HEK293 (cell line): ENCODE results near the gene CSPG4.
"Not testable (repeated sequence)": the region's sequence is repeated elsewhere in the genome, so short reads cannot be mapped to it uniquely, and the experiment has no call there.

Experiments
- CTCF ChIA-PET: fragments of 350-600 bp; formaldehyde crosslinking; extraction: SDS; loops from one replicate; lab custom pipeline; 2021; ENCODE audit warnings: antibody characterized with exemption; lab: Yijun Ruan, JAX
- POLR2A ChIA-PET: fragments of 300-600 bp; formaldehyde crosslinking; extraction: SDS; loops from one replicate; lab custom pipeline; 2020; ENCODE audit warnings: antibody characterized with exemption, inconsistent platforms; lab: Yijun Ruan, JAX
- H3K27ac ChIP-seq: fragments of 200-500 bp; sonication (Bioruptor generic); 2 replicates; pipeline ENCODE4 v1.5.1; 2014; ENCODE audit warnings: low read depth, low read length, control low read depth, inconsistent platforms; ENCODE audit errors: extremely low read depth
- H3K36me3 ChIP-seq, 2 experiments: fragments of 200-500 bp in 1 of 2; sonication (Bioruptor generic) in 1 of 2; 1 replicate in 1 of 2; 2 replicates in 1 of 2; pipeline ENCODE4 v1.5.1; 2014 to 2017; ENCODE audit warnings: inconsistent platforms in 2 of 2, low read length in 2 of 2; ENCODE audit not compliant: control insufficient read depth in 2 of 2, insufficient read depth in 1 of 2
- H3K4me1 ChIP-seq: fragments of 200-500 bp; sonication (Bioruptor generic); 2 replicates; pipeline ENCODE4 v1.5.1; 2014; ENCODE audit warnings: mild to moderate bottlenecking, low read length, inconsistent platforms; ENCODE audit not compliant: control insufficient read depth, insufficient read depth
- H3K4me3 ChIP-seq: 2 replicates; pipeline ENCODE4 v1.5.1; 2011; ENCODE audit warnings: low read depth, mild to moderate bottlenecking, control low read depth, low read length, moderate library complexity
- H3K9me3 ChIP-seq: fragments of 200-500 bp; sonication (Bioruptor generic); 2 replicates; pipeline ENCODE4 v1.5.1; 2014; ENCODE audit warnings: low read depth, low read length, inconsistent platforms; ENCODE audit not compliant: control insufficient read depth, insufficient read depth
- EGR2 ChIP-seq: fragments of 450-650 bp; formaldehyde crosslinking; IDR thresholded peaks from 2 replicates; pipeline ENCODE4 v1.5.1; 2016; ENCODE audit warnings: low read depth, missing biosample characterization, missing genetic modification characterization
- PRDM10 ChIP-seq: fragments of 450-650 bp; formaldehyde crosslinking; IDR thresholded peaks from 2 replicates; pipeline ENCODE4 v1.5.1; 2016; ENCODE audit warnings: missing biosample characterization, missing genetic modification characterization
- REPIN1 ChIP-seq: fragments of 450-650 bp; formaldehyde crosslinking; IDR thresholded peaks from 2 replicates; pipeline ENCODE4 v1.5.1; 2017; ENCODE audit warnings: missing biosample characterization, missing genetic modification characterization, low read depth
- YY1 ChIP-seq: fragments of 450-650 bp; formaldehyde crosslinking; IDR thresholded peaks from 2 replicates; pipeline ENCODE4 v1.5.1; 2018; ENCODE audit warnings: missing biosample characterization, missing genetic modification characterization
- ZBTB26 ChIP-seq: fragments of 450-650 bp; formaldehyde crosslinking; optimal IDR thresholded peaks from 2 replicates; pipeline ENCODE3; 2016; ENCODE audit warnings: missing biosample characterization, mild to moderate bottlenecking, missing genetic modification characterization
- ZFP69B ChIP-seq: fragments of 450-650 bp; formaldehyde crosslinking; IDR thresholded peaks from 2 replicates; pipeline ENCODE4 v1.5.1; 2016; ENCODE audit warnings: missing biosample characterization, missing genetic modification characterization
- ZNF140 ChIP-seq: fragments of 450-650 bp; formaldehyde crosslinking; IDR thresholded peaks from 2 replicates; pipeline ENCODE4 v1.5.1; 2016; ENCODE audit warnings: missing biosample characterization, missing genetic modification characterization
- ZNF248 ChIP-seq: fragments of 450-650 bp; formaldehyde crosslinking; IDR thresholded peaks from 2 replicates; pipeline ENCODE4 v1.5.1; 2017; ENCODE audit warnings: missing biosample characterization, missing genetic modification characterization
- ZNF266 ChIP-seq: fragments of 450-650 bp; formaldehyde crosslinking; IDR thresholded peaks from 2 replicates; pipeline ENCODE4 v1.5.1; 2016; ENCODE audit warnings: missing biosample characterization, missing genetic modification characterization, low read depth
- ZNF280D ChIP-seq: fragments of 450-650 bp; formaldehyde crosslinking; IDR thresholded peaks from 2 replicates; pipeline ENCODE4 v1.5.1; 2016; ENCODE audit warnings: missing biosample characterization, missing genetic modification characterization
- ZNF544 ChIP-seq: fragments of 450-650 bp; formaldehyde crosslinking; IDR thresholded peaks from 2 replicates; pipeline ENCODE4 v1.5.0; 2017; ENCODE audit warnings: missing biosample characterization, missing genetic modification characterization
- ZNF692 ChIP-seq: fragments of 450-650 bp; formaldehyde crosslinking; IDR thresholded peaks from 2 replicates; pipeline ENCODE4 v1.5.1; 2016; ENCODE audit warnings: missing biosample characterization, missing genetic modification characterization
- ZNF747 ChIP-seq: fragments of 450-650 bp; formaldehyde crosslinking; IDR thresholded peaks from 2 replicates; pipeline ENCODE4 v1.5.1; 2016; ENCODE audit warnings: missing biosample characterization, missing genetic modification characterization

Gene CSPG4

GRCh38 chr15:75693501-75694240, 19.0 kb downstream of the CSPG4 start:
- Histone ChIP-seq H3K4me3 (no peak overlapping the region), H3K9me3 (no peaks in the 10 kb centered on the region), H3K4me1 (peaks cover 4% of the 10 kb centered on the region), H3K36me3 (no peaks in the 10 kb centered on the region), H3K27ac (no peak overlapping the region; the same call in 1 of the 2 replicates)
- CTCF ChIA-PET = interaction anchor here (0.7 to 1.4 kb wide), 10 partner anchors 8 to 111 kb away, joined by 3 to 11 read pairs (median 5); a partner anchor contains a TSS
- TF ChIP-seq PRDM10 (tag by site-specific recombination) (peak; percentile 76), REPIN1 (tag by site-specific recombination) (no peak), ZNF248 (tag by site-specific recombination) (no peak), ZNF544 (no peak), ZNF280D (tag by site-specific recombination) (no peak), ZBTB26 (tag by site-specific recombination) (no peak), YY1 (no peak), ZNF266 (tag by site-specific recombination) (no peak), ZNF692 (tag by site-specific recombination) (peak; percentile 82), ZFP69B (tag by site-specific recombination) (peak; percentile 57; the same call in 1 of the 2 replicates), ZNF140 (tag by site-specific recombination) (no peak), EGR2 (tag by site-specific recombination) (no peak), ZNF747 (tag by site-specific recombination) (no peak)
- TF ChIP-seq, all 188 proteins: peak for 3
- POLR2A ChIA-PET = interaction anchor here (0.6 to 1.5 kb wide), 5 partner anchors 13 to 326 kb away, joined by 3 to 5 read pairs (median 3); partner anchors contain the start of gene SIN3A

- ChIA-PET POLR2A (interaction anchor here (0.6 to 1.5 kb wide), 2 partner anchors 14 to 326 kb away, joined by 4 to 5 read pairs; no protein-coding TSS in a partner anchor), CTCF (interaction anchor here (0.7 to 1.0 kb wide), 3 partner anchors 35 to 112 kb away, joined by 3 to 9 read pairs (median 3); no protein-coding TSS in a partner anchor)
- not testable (repeated sequence) for H3K9me3 ChIP-seq, H3K4me3 ChIP-seq, H3K36me3 ChIP-seq, H3K4me1 ChIP-seq, H3K27ac ChIP-seq
Measured at GRCh38 chr15:75693028-75693427, 19.6 kb downstream of the CSPG4 start.

- H3K9me3 ChIP-seq, H3K36me3 ChIP-seq, H3K4me3 ChIP-seq, H3K4me1 ChIP-seq, POLR2A ChIA-PET, CTCF ChIA-PET, H3K27ac ChIP-seq: not testable (repeated sequence)
Measured at GRCh38 chr15:75692311-75692710, 20.3 kb downstream of the CSPG4 start.

- H3K36me3 ChIP-seq, H3K9me3 ChIP-seq, POLR2A ChIA-PET, H3K4me3 ChIP-seq, H3K4me1 ChIP-seq, H3K27ac ChIP-seq: not testable (repeated sequence)
- CTCF ChIA-PET = interaction anchor here (0.7 to 4.5 kb wide), 2 partner anchors 104 to 112 kb away, joined by 3 to 20 read pairs; no protein-coding TSS in a partner anchor
Measured at GRCh38 chr15:75689429-75689828, 23.2 kb downstream of the CSPG4 start.
